Memory B cell (primary cell): ENCODE data around the gene ARPC5.

Experiments used
- ATAC-seq: fragments of 150-1000 bp; cut with Tn5 transposase; 2 replicates; pipeline ENCODE4 v1.10.0; 2021; ENCODE audit warnings: low read depth, mild to moderate bottlenecking, moderate library complexity
- DNase-seq, 2 donors: peaks; one replicate each; pipeline ENCODE4 v3.0.0; 2022; ENCODE audit warnings: low spot score in 2 of 2
- H3K27ac Mint-ChIP-seq: one replicate; pipeline ENCODE4 v1.8.0; 2022; ENCODE audit warnings: mild to moderate bottlenecking, moderate library complexity, mixed read lengths
- H3K27me3 Mint-ChIP-seq: one replicate; pipeline ENCODE4 v1.8.0; 2022; ENCODE audit warnings: mixed read lengths
- H3K36me3 Mint-ChIP-seq: one replicate; pipeline ENCODE4 v1.8.0; 2022; ENCODE audit warnings: mild to moderate bottlenecking, mixed read lengths
- H3K4me1 Mint-ChIP-seq: one replicate; pipeline ENCODE4 v1.8.0; 2022; ENCODE audit warnings: mixed read lengths
- H3K4me3 Mint-ChIP-seq: one replicate; pipeline ENCODE4 v1.8.0; 2022; ENCODE audit warnings: mild to moderate bottlenecking, moderate library complexity, mixed read lengths
- H3K9me3 Mint-ChIP-seq: one replicate; pipeline ENCODE4 v1.8.0; 2022; ENCODE audit warnings: mixed read lengths

The ARPC5 gene

GRCh38 chr1:183595537-183595936 is 40.0 kb downstream of the ARPC5 start:
- ATAC-seq, result no peak
- H3K4me3 Mint-ChIP-seq, result no peak overlapping the region
- H3K27ac Mint-ChIP-seq, result no peak overlapping the region
- no peaks in the 10 kb centered on the region for H3K9me3 Mint-ChIP-seq
- DNase-seq, result no peak
- peaks cover 26% of the 10 kb centered on the region for H3K4me1 Mint-ChIP-seq
- H3K27me3 Mint-ChIP-seq, result no peaks in the 10 kb centered on the region
- H3K36me3 Mint-ChIP-seq, result no peaks in the 10 kb centered on the region

- ATAC-seq, result peak; percentile 47
- Mint-ChIP-seq H3K27me3 (no peaks in the 10 kb centered on the region), H3K36me3 (no peaks in the 10 kb centered on the region), H3K27ac (peak overlapping the region; percentile 82), H3K4me3 (peak overlapping the region; percentile 28), H3K4me1 (peaks cover 38% of the 10 kb centered on the region), H3K9me3 (no peaks in the 10 kb centered on the region)
- DNase-seq, result peak in 1 of 2 donors; percentile 36
These were observed 42.2 kb downstream of the ARPC5 start for GRCh38 chr1:183593356-183593755.

GRCh38 chr1:183592733-183593132 is 42.9 kb downstream of the ARPC5 start:
- Mint-ChIP-seq H3K9me3 (no peaks in the 10 kb centered on the region), H3K36me3 (no peaks in the 10 kb centered on the region), H3K27me3 (no peaks in the 10 kb centered on the region), H3K4me3 (peak overlapping the region; percentile 28), H3K4me1 (peaks cover 35% of the 10 kb centered on the region), H3K27ac (peak overlapping the region; percentile 82)
- ATAC-seq, result no peak
- DNase-seq, result no peak

- ATAC-seq, result peak; percentile 83
- DNase-seq, result peak; percentile 63 to 81
- H3K27ac Mint-ChIP-seq, result peak within 1 kb of the TSS; percentile 91
- H3K36me3 Mint-ChIP-seq, result no peaks in the 10 kb centered on the region
- no peaks in the 10 kb centered on the region for H3K9me3 Mint-ChIP-seq
- H3K4me3 Mint-ChIP-seq, result peak within 1 kb of the TSS; percentile 80
- no peaks in the 10 kb centered on the region for H3K27me3 Mint-ChIP-seq
- peaks cover 35% of the 10 kb centered on the region for H3K4me1 Mint-ChIP-seq
These were observed 45.1 kb downstream of the ARPC5 start, which contains the start of gene NCF2 for GRCh38 chr1:183590244-183591191. TSS of gene NCF2 (minus strand) at chr1:183590459. CDS start at chr1:183590329, 130 bp downstream.

GRCh38 chr1:183589874-183590243 is 45.7 kb downstream of the ARPC5 start:
- peak; percentile 35 for ATAC-seq
- no peaks in the 10 kb centered on the region for H3K27me3 Mint-ChIP-seq
- DNase-seq, result peak in 1 of 2 donors; percentile 28
- H3K36me3 Mint-ChIP-seq, result no peaks in the 10 kb centered on the region
- H3K4me1 Mint-ChIP-seq, result peaks cover 39% of the 10 kb centered on the region
- H3K4me3 Mint-ChIP-seq, result peak overlapping the region; percentile 80
- H3K27ac Mint-ChIP-seq, result peak overlapping the region; percentile 91
- no peaks in the 10 kb centered on the region for H3K9me3 Mint-ChIP-seq

- peaks cover 43% of the 10 kb centered on the region for H3K4me1 Mint-ChIP-seq
- no peaks in the 10 kb centered on the region for H3K36me3 Mint-ChIP-seq
- H3K27me3 Mint-ChIP-seq, result no peaks in the 10 kb centered on the region
- no peak for DNase-seq
- no peaks in the 10 kb centered on the region for H3K9me3 Mint-ChIP-seq
- no peak for ATAC-seq
- peak overlapping the region; percentile 80 for H3K4me3 Mint-ChIP-seq
- H3K27ac Mint-ChIP-seq, result peak overlapping the region; percentile 91
These were observed 46.2 kb downstream of the ARPC5 start for GRCh38 chr1:183589384-183589783.

GRCh38 chr1:183588827-183589226 is 46.8 kb downstream of the ARPC5 start:
- H3K36me3 Mint-ChIP-seq, result no peaks in the 10 kb centered on the region
- no peaks in the 10 kb centered on the region for H3K9me3 Mint-ChIP-seq
- H3K4me1 Mint-ChIP-seq, result peaks cover 43% of the 10 kb centered on the region
- DNase-seq, result no peak
- peak overlapping the region; percentile 49 for H3K4me3 Mint-ChIP-seq
- peak overlapping the region; percentile 91 for H3K27ac Mint-ChIP-seq
- no peaks in the 10 kb centered on the region for H3K27me3 Mint-ChIP-seq
- no peak for ATAC-seq

- no peaks in the 10 kb centered on the region for H3K9me3 Mint-ChIP-seq
- DNase-seq (no peak), ATAC-seq (no peak)
- H3K27ac Mint-ChIP-seq, result no peak overlapping the region
- no peaks in the 10 kb centered on the region for H3K27me3 Mint-ChIP-seq
- H3K4me1 Mint-ChIP-seq, result peaks cover 31% of the 10 kb centered on the region
- H3K4me3 Mint-ChIP-seq, result no peak overlapping the region
- no peaks in the 10 kb centered on the region for H3K36me3 Mint-ChIP-seq
These were observed 48.7 kb downstream of the ARPC5 start for GRCh38 chr1:183586926-183587325.

GRCh38 chr1:183586455-183586854 is 49.1 kb downstream of the ARPC5 start:
- ATAC-seq, result no peak
- Mint-ChIP-seq H3K9me3 (no peaks in the 10 kb centered on the region), H3K4me1 (peaks cover 32% of the 10 kb centered on the region), H3K27ac (no peak overlapping the region), H3K4me3 (no peak overlapping the region), H3K27me3 (no peaks in the 10 kb centered on the region), H3K36me3 (no peaks in the 10 kb centered on the region)
- no peak for DNase-seq

- DNase-seq (no peak), ATAC-seq (peak; percentile 23)
- no peaks in the 10 kb centered on the region for H3K9me3 Mint-ChIP-seq
- no peaks in the 10 kb centered on the region for H3K36me3 Mint-ChIP-seq
- peak overlapping the region; percentile 42 for H3K27ac Mint-ChIP-seq
- peaks cover 32% of the 10 kb centered on the region for H3K4me1 Mint-ChIP-seq
- H3K4me3 Mint-ChIP-seq, result no peak overlapping the region
- H3K27me3 Mint-ChIP-seq, result no peaks in the 10 kb centered on the region
These were observed 50.5 kb downstream of the ARPC5 start for GRCh38 chr1:183585038-183585437.

- Mint-ChIP-seq H3K4me3 (no peak overlapping the region), H3K9me3 (no peaks in the 10 kb centered on the region), H3K4me1 (peaks cover 28% of the 10 kb centered on the region), H3K27me3 (no peaks in the 10 kb centered on the region), H3K27ac (peak overlapping the region; percentile 42), H3K36me3 (no peaks in the 10 kb centered on the region)
- no peak for DNase-seq
- no peak for ATAC-seq
These were observed 51.4 kb downstream of the ARPC5 start for GRCh38 chr1:183584147-183584546.

GRCh38 chr1:183583466-183583865 is 52.1 kb downstream of the ARPC5 start:
- H3K27me3 Mint-ChIP-seq, result no peaks in the 10 kb centered on the region
- peaks cover 22% of the 10 kb centered on the region for H3K4me1 Mint-ChIP-seq
- no peaks in the 10 kb centered on the region for H3K36me3 Mint-ChIP-seq
- H3K27ac Mint-ChIP-seq, result no peak overlapping the region
- DNase-seq, result no peak
- ATAC-seq, result no peak
- no peak overlapping the region for H3K4me3 Mint-ChIP-seq
- H3K9me3 Mint-ChIP-seq, result no peaks in the 10 kb centered on the region

GRCh38 chr1:183582021-183582713 is 53.4 kb downstream of the ARPC5 start:
- Mint-ChIP-seq H3K9me3 (no peaks in the 10 kb centered on the region), H3K36me3 (no peaks in the 10 kb centered on the region), H3K27ac (no peak overlapping the region), H3K4me3 (peak overlapping the region; percentile 41), H3K27me3 (no peaks in the 10 kb centered on the region), H3K4me1 (peaks cover 22% of the 10 kb centered on the region)
- no peak for DNase-seq
- ATAC-seq, result no peak

GRCh38 chr1:183580281-183580682 is 55.3 kb downstream of the ARPC5 start:
- Mint-ChIP-seq H3K4me1 (peaks cover 22% of the 10 kb centered on the region), H3K36me3 (peaks cover 2% of the 10 kb centered on the region)

More at GRCh38 chr1:183580281-183580682, 55.3 kb downstream of the ARPC5 start:
- DNase-seq (peak; percentile 42 to 60), ATAC-seq (peak; percentile 96)
- peak overlapping the region; percentile 75 for H3K4me3 Mint-ChIP-seq
- H3K27me3 Mint-ChIP-seq, result no peaks in the 10 kb centered on the region
- no peaks in the 10 kb centered on the region for H3K9me3 Mint-ChIP-seq
- peak overlapping the region; percentile 91 for H3K27ac Mint-ChIP-seq
